Measurements from ENCODE around the gene MRPL23.
"Not testable (repeated sequence)": the region's sequence is repeated elsewhere in the genome, so short reads cannot be mapped to it uniquely, and the experiment has no call there.

MRPL23 gene

DNA sequence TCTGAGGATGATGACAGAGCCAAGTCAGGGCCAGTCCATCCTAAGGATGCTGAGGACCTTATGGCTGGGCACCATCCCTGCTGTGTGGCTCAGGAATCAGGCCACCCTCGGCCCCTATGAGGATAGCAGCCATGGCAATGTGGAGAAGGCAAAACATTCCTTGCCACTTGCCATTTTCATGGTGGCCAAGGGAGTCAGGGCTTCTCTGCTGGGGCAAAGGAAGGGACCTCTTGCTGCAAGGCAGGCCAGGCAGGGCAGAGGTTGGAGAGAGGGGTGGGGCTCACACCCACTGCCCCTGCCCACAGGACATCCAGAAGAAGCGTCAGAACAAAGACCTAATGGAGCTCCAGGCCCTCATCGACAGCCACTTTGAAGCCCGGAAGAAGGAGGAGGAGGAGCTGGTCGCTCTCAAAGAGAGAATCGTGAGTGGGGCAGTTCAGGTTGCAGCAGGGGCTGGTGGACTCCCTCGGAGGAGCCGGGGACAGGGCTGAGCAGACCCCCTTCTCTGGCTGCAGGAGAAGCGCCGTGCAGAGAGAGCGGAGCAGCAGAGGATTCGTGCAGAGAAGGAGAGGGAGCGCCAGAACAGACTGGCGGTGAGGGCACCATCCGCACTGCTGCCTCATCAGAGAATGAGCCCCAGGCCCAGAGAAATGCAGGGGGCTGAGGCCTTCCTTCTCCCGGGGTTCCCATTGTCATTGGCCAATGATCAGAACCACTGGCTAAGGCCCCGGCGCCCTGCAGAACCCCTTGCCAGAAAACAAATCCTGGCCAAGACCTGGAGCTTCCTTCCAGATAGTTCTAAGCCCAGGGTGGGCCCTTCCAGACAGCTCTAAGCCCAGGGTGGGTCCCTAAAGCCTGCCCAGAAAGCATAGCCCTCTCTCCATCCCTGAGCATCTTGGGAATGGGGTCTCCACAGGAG lies 13.5 kb upstream of the MRPL23 start:
- no peak for DNase-seq
- TF ChIP-seq GATA1 (IDR thresholded peaks at IDR 0.05; ENCODE audit: low read depth, low read length) (no peak), POLR2A (IDR thresholded peaks at IDR 0.05; ENCODE audit: low read length) (no peak)

DNA sequence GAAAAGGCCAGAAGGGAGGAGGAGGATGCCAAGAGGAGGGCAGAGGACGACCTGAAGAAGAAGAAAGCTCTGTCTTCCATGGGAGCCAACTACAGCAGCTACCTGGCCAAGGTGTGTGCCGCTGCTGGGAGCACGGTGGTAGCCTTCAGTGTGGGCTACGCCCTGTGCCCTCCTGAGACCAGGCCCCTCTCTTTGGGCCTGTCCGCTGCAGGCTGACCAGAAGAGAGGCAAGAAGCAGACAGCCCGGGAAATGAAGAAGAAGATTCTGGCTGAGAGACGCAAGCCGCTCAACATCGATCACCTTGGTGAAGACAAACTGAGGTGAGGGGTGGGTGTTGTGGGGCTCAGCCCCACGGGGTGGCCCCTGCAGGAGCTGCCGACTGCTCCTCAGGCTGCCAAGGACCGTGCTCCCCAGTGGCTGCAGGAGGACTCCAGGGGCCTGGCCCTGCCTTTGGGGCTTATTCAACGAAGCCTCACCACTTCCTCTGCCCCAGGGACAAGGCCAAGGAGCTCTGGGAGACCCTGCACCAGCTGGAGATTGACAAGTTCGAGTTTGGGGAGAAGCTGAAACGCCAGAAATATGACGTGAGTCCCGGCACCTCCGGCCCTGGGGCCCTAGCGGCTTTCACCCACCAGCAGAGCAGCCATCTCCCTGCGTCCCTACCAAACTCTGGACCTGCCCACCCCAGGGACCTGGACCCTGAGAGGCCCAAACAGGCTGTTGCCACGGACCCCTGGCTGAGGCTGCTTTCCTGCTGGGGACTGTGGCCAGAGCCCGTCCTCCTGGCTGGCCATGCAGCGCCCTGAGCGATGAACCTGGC lies 12.6 kb upstream of the MRPL23 start:
- no peak for DNase-seq

DNA sequence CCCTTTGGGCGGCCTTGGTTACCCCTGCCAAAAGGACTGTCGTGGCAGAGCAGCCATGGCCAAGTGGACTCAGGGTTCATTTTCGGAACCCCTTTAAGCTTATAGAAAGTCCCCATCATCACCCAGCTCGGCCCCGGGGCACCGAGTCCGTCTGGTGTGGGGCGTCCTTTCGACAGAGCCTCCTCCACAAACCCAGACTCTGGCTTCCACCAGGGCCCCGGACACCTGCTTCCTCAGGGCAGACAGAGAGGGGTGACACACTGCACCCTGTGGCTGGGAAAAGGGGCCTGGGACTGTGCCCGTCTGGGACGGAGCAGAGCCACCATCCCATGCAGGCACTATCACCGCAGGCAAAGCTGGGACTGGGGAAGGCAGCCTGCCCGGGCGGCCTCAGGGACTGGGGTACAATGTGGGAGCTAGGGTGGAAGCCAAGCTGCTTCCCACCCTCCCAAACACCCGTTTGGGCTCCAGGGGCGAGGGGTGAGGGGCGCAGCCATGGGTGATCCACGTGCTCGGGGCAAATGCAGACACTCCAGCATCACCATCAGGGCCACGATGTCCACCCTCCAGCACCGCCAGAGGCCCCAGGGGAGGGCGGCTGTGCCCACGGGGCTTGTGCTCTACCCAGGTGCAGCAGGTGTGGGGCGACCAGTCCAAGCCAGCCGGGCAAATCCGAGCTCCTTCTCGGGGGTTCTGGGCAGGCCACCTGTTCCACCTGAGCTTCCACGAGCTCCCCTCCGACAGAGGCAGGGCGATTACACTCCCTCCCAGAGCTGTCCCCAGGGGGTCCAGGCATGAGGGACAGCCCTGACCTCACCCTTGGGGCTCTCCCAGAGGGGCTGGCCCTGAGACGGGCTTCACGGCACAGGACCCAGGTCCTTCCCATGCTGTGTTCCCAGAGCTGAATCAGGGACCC lies 11.7 kb upstream of the MRPL23 start:
- no peak for TF ChIP-seq POLR2A (IDR thresholded peaks at IDR 0.05; ENCODE audit: low read length)
- TF ChIP-seq GATA1 (IDR thresholded peaks at IDR 0.05; ENCODE audit: low read depth, low read length) = no peak
- DNase-seq = no peak

More for the DNA sequence above, 12.6 kb upstream of the MRPL23 start:
- TF ChIP-seq POLR2A (IDR thresholded peaks at IDR 0.05; ENCODE audit: low read length) = no peak
- TF ChIP-seq GATA1 (IDR thresholded peaks at IDR 0.05; ENCODE audit: low read depth, low read length) = no peak

GRCh38 chr11:1936072-1936780 lies 10.9 kb upstream of the MRPL23 start:
- no peak for DNase-seq
- TF ChIP-seq GATA1 (IDR thresholded peaks at IDR 0.05; ENCODE audit: low read depth, low read length) = no peak

DNA sequence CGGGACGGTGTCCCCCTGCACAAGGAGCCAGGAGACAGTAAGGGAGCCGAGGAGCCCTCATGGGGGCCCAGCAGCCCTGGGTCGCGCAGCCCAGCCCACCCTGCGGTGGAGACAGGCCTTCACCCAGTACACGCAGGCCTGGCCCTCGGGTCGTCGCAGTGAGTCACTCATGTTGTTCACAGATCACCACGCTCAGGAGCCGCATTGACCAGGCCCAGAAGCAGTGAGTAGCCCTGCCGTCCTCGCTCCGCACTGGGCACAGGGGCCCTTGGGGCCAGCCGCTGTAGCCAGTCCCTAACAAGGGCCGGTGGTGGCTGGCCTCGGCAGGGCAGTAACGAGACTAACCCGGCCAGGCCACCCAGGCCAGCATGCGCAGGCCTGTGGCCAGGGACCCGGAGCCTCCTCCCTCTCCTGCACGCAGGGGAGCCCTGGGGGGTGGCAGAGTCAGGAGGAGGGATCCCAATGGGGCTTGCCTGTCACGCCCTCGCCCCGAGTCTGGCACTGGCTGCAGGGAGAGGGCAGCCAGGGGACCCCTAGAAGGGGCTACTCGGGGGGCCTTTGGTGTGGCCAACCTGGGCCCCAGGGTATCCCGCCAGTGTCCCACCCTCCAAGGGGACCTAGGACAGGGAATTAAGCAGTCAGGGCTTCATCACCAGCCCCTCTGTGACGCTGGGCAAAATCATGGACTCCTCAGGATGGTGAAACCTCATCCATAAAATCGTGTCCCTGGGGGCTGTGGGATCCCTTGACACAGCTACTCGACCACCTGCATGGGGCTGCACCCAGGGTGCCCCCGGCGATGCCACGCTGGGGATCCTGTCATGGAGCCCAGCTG lies 10.1 kb upstream of the MRPL23 start:
- TF ChIP-seq POLR2A (IDR thresholded peaks at IDR 0.05; ENCODE audit: low read length) (no peak), GATA1 (IDR thresholded peaks at IDR 0.05; ENCODE audit: low read depth, low read length) (no peak)
- DNase-seq = no peak

DNA sequence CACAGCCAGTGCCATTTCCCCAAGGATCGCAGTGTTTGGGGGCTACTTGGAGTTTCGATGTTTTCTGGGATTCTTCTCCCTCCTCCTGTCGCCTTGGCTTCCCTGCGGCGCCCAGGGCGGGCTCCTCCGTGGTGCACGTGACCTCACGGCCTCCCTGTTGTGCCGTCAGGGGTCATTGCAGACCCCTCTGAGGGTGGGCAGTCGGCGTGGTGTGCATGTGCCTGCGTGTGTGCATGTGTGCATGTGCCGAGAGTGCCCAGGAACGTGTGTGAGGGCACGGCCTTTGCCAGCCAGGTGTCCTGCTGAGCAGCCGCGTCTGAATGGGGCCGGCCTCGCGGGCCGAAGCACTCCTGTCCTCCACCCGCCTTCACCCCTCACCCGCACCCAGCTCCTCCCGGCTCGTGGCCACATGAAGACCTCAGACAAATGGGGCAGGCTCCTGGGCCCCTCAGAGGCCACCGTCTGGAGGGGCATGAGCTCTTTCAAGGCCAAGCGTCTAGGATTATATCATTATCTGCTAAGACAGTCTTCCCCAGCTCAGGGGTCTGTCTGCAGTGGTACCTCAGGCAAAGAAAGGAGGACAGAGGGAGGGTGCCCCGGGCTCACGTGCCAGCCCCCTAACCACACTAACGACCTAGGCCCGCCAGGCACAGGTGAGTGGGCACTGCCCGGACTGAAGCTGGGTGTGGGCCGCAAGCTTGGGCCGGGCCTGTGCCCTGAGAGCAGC lies 9.4 kb upstream of the MRPL23 start:
- TF ChIP-seq POLR2A (IDR thresholded peaks at IDR 0.05; ENCODE audit: low read length) (no peak), GATA1 (IDR thresholded peaks at IDR 0.05; ENCODE audit: low read depth, low read length) (no peak)
- no peak for DNase-seq

DNA sequence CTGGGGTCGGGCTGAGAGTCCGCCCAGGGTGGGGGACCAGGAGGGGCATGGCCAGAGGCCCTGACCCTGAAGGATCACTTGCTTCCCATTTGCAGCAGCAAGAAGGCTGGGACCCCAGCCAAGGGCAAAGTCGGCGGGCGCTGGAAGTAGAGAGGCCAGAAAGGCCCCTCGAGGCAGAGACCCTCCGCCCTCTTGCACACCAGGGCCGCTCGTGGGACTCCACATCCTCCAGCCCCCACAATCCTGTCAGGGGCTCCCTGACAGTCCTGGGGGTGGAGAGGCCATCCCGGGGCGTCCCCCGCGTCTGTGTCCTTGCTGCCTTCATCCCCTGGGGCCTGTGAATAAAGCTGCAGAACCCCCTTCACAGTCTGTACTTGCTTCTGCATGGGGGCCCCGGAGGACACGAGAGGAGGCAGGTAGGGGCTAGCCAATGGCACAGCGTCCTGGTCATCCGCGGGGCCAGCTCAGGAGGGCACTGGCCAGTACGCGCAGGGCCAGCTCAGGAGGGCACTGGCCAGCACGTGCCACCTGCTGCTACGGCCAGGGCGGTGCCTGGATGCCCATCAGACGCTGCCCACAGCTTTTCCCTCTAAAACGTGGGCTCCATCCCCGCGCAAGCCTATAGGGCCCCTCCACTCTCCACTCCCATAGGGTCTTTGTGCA lies 8.7 kb upstream of the MRPL23 start:
- TF ChIP-seq GATA1 (IDR thresholded peaks at IDR 0.05; ENCODE audit: low read depth, low read length) = no peak
- no peak for TF ChIP-seq POLR2A (IDR thresholded peaks at IDR 0.05; ENCODE audit: low read length)
- DNase-seq = no peak

DNA sequence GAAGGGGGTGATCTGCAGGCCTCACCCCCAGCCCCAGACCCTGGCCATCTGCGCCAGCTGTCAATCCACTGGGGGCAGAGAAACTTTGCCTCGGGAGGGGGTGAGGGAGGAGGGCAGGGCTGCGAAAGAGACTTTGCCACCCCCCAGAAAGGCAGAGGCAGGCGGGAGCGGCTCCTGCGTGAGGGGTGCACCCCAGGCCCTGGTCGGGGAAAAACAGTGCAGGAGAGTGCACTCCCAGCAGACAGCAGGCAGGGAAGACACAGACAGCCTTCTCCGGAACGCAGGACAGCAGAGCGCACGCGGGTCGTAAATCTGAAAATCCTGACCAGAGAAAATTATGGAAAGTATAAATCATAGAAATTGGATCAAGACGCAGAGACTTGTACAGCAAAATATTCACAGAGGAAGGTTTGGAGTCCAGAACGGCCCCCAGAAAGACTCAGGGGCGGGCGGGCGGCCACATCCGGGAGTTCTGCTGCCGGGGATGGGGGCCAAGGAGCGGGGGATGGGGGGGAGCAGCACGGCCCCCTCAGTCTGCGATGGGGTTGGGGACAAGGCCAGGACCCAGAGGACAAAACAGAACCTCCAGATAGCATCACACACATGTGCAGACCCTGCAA lies 8.0 kb upstream of the MRPL23 start:
- peak in 1 of 2 experiments; percentile 30 for DNase-seq
- TF ChIP-seq POLR2A (IDR thresholded peaks at IDR 0.05; ENCODE audit: low read length) = no peak
- TF ChIP-seq GATA1 (IDR thresholded peaks at IDR 0.05; ENCODE audit: low read depth, low read length) = no peak

DNA sequence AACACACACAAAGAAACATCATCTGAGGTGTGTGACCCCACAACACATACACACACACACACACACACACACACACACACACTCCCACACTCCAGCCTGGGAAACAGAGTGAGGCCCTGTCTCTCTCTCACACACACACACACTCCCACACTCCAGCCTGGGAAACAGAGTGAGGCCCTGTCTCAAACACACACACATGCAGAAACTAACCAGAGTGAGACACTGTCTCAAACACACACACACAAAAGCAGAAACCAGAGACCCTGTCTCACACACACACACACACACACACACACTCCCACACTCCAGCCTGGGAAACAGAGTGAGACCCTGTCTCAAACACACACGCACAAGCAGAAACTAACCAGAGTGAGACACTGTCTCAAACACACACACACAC lies 7.3 kb upstream of the MRPL23 start:
- DNase-seq = not testable (repeated sequence)

- TF ChIP-seq POLR2A (IDR thresholded peaks at IDR 0.05; ENCODE audit: low read length) (no peak), GATA1 (IDR thresholded peaks at IDR 0.05; ENCODE audit: low read depth, low read length) (no peak)
- peak in 1 of 2 experiments; percentile 38 for DNase-seq
Observed at GRCh38 chr11:1942558-1943260, 4.4 kb upstream of the MRPL23 start.

Data from erythroblast (primary cell).